ENCODE results near the gene MED23.

The MED23 gene

DNA sequence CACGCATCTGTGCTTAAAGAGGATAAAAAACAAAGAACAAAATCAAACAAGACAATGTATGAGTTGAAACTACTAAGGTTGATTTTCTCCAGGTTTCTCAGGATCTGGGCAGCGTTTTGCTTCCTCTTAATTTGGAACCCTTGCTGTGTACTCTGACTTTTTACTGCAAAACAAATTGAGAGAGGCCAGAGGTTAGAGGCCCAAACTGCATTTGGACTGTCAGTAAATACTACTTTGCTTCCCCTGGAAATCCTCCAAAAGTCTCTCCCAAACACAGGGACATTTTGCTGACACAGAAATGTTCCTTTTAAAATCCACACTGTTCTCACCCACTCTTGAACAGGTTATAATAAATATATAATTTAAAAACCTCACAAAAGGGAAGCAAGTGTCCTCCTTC, 53.9 kb downstream of the MED23 start:
- no peaks in the 10 kb centered on the region for H3K9me2 ChIP-seq (replicated peaks; ENCODE audit: insufficient read depth, low read length)
- TF ChIP-seq, protein P1, sequence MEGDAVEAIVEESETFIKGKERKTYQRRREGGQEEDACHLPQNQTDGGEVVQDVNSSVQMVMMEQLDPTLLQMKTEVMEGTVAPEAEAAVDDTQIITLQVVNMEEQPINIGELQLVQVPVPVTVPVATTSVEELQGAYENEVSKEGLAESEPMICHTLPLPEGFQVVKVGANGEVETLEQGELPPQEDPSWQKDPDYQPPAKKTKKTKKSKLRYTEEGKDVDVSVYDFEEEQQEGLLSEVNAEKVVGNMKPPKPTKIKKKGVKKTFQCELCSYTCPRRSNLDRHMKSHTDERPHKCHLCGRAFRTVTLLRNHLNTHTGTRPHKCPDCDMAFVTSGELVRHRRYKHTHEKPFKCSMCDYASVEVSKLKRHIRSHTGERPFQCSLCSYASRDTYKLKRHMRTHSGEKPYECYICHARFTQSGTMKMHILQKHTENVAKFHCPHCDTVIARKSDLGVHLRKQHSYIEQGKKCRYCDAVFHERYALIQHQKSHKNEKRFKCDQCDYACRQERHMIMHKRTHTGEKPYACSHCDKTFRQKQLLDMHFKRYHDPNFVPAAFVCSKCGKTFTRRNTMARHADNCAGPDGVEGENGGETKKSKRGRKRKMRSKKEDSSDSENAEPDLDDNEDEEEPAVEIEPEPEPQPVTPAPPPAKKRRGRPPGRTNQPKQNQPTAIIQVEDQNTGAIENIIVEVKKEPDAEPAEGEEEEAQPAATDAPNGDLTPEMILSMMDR (IDR thresholded peaks at IDR 0.05; ENCODE audit: low read length): no peak
- no peak for TF ChIP-seq EZH2 (optimal IDR thresholded peaks at IDR 0.05; ENCODE audit: low read depth, low read length)
- no peak for TF ChIP-seq EZH2phosphoT487 (IDR thresholded peaks at IDR 0.05; ENCODE audit: low read length)
- H3K79me2 ChIP-seq (ENCODE audit: low read length): no peaks in the 10 kb centered on the region
- no peak overlapping the region for H3K9ac ChIP-seq (ENCODE audit: low read length)
- H3K9me3 ChIP-seq (replicated peaks; ENCODE audit: insufficient read depth, low read length): no peaks in the 10 kb centered on the region
- no peaks in the 10 kb centered on the region for H3K4me1 ChIP-seq (ENCODE audit: low read length)
- no peak for DNase-seq
- no peaks in the 10 kb centered on the region for H3K27me3 ChIP-seq (replicated peaks; ENCODE audit: insufficient read depth, low read length)
- no peaks in the 10 kb centered on the region for H4K20me1 ChIP-seq (ENCODE audit: insufficient read depth, low read length)
- no peak overlapping the region for H3K4me3 ChIP-seq (ENCODE audit: low read length)
- H3K36me3 ChIP-seq (replicated peaks; ENCODE audit: insufficient read depth, low read length): peaks cover 3% of the 10 kb centered on the region; the same call in 1 of the 2 replicates
- no peak overlapping the region for H3K4me2 ChIP-seq (ENCODE audit: low read depth, low read length)
- H3K27ac ChIP-seq (ENCODE audit: low read length): no peak overlapping the region
- no peaks in the 10 kb centered on the region for H3F3A ChIP-seq (ENCODE audit: insufficient read depth, low read length)
- no peak overlapping the region for H2AFZ ChIP-seq (ENCODE audit: low read length)

DNA sequence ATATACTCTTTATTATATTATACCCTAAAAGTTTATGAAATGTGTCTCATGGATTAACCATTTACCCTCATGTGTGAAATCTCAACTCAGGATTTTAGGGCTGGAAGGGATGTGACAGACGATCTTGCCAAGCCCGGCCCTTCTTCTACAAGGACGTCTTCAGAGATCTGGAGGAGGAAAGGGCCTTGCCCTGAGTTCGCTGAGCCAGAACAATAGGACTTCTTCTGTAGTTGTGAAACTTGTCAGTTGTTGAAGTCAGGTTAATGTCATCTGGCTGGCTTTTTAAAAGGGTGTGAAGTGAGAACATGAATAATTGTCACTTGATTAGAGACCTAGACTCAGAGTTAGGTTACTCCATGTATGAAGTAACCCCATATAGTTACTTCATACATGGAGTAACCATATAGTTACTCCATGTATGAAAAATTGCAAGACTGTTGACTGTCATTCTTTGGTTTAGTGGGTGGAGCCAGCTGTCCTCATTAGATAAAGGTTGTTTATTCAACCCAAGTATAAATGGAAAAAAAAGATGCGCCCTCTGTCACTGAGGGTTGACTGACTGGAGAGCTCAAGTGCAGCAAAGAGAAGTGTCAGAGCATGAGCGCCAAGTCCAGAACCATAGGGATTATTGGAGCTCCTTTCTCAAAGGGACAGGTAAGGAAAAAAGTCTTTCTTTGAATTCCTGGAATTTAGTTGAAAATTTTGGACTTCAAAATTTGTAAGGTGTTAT, 55.2 kb downstream of the MED23 start, which contains the start of gene ARG1:
Gene ARG1, plus strand, starts transcription at position 541 of the 730 bp plus-strand sequence. Its CDS starts 57 bp downstream, at position 598.
- Histone ChIP-seq H3K79me2 (ENCODE audit: low read length) (no peaks in the 10 kb centered on the region), H3K4me1 (ENCODE audit: low read length) (no peaks in the 10 kb centered on the region), H3K36me3 (replicated peaks; ENCODE audit: insufficient read depth, low read length) (no peaks in the 10 kb centered on the region), H3K27me3 (replicated peaks; ENCODE audit: insufficient read depth, low read length) (no peaks in the 10 kb centered on the region), H3K9me3 (replicated peaks; ENCODE audit: insufficient read depth, low read length) (no peaks in the 10 kb centered on the region), H3K4me2 (ENCODE audit: low read depth, low read length) (no peak within 1 kb of the TSS), H3K27ac (ENCODE audit: low read length) (no peak within 1 kb of the TSS), H3K4me3 (ENCODE audit: low read length) (no peak within 1 kb of the TSS), H3F3A (ENCODE audit: insufficient read depth, low read length) (no peaks in the 10 kb centered on the region), H3K9ac (ENCODE audit: low read length) (no peak within 1 kb of the TSS), H4K20me1 (ENCODE audit: insufficient read depth, low read length) (no peaks in the 10 kb centered on the region), H3K9me2 (replicated peaks; ENCODE audit: insufficient read depth, low read length) (no peaks in the 10 kb centered on the region), H2AFZ (ENCODE audit: low read length) (no peak within 1 kb of the TSS)
- TF ChIP-seq, protein P1 (IDR thresholded peaks at IDR 0.05; ENCODE audit: low read length): no peak
- TF ChIP-seq EZH2 (optimal IDR thresholded peaks at IDR 0.05; ENCODE audit: low read depth, low read length) (no peak), EZH2phosphoT487 (IDR thresholded peaks at IDR 0.05; ENCODE audit: low read length) (no peak)
- DNase-seq: no peak

- H3K27ac ChIP-seq (ENCODE audit: low read length): no peak overlapping the region
- H3K9me2 ChIP-seq (replicated peaks; ENCODE audit: insufficient read depth, low read length): no peaks in the 10 kb centered on the region
- H3K4me1 ChIP-seq (ENCODE audit: low read length): no peaks in the 10 kb centered on the region
- H3K4me3 ChIP-seq (ENCODE audit: low read length): no peak overlapping the region
- no peak for DNase-seq
- H3K27me3 ChIP-seq (replicated peaks; ENCODE audit: insufficient read depth, low read length): no peaks in the 10 kb centered on the region
- no peak overlapping the region for H2AFZ ChIP-seq (ENCODE audit: low read length)
- no peaks in the 10 kb centered on the region for H3K36me3 ChIP-seq (replicated peaks; ENCODE audit: insufficient read depth, low read length)
- TF ChIP-seq EZH2 (optimal IDR thresholded peaks at IDR 0.05; ENCODE audit: low read depth, low read length) (no peak), EZH2phosphoT487 (IDR thresholded peaks at IDR 0.05; ENCODE audit: low read length) (no peak)
- TF ChIP-seq, protein P1 (IDR thresholded peaks at IDR 0.05; ENCODE audit: low read length): no peak
- no peaks in the 10 kb centered on the region for H3F3A ChIP-seq (ENCODE audit: insufficient read depth, low read length)
- no peaks in the 10 kb centered on the region for H4K20me1 ChIP-seq (ENCODE audit: insufficient read depth, low read length)
- H3K79me2 ChIP-seq (ENCODE audit: low read length): no peaks in the 10 kb centered on the region
- no peak overlapping the region for H3K9ac ChIP-seq (ENCODE audit: low read length)
- no peak overlapping the region for H3K4me2 ChIP-seq (ENCODE audit: low read depth, low read length)
- H3K9me3 ChIP-seq (replicated peaks; ENCODE audit: insufficient read depth, low read length): no peaks in the 10 kb centered on the region
Measured at GRCh38 chr6:131568726-131569125, 59.3 kb downstream of the MED23 start.
